Esophagus muscularis mucosa (tissue), 4 donors: ENCODE data around the gene AK3. TPM values are rescaled to one million over a fixed set of nuclear protein-coding genes. Genes with fewer than 3 reads are reported as not detected.

Experiments used
- DNase-seq: peaks from one replicate; pipeline ENCODE4 v3.0.0-alpha.2; 2017; ENCODE audit errors: extremely low spot score
- H3K27ac ChIP-seq, 4 donors: fragments of 200-600 bp; sonication (generic); replicated peaks in 1 of 4; 1 replicate in 3 of 4; 2 replicates in 1 of 4; pipeline ENCODE4 v1.5.1; 2016 to 2019; ENCODE audit warnings: mild to moderate bottlenecking in 1 of 4
- H3K27me3 ChIP-seq, 4 donors: fragments of 200-600 bp; sonication (generic); one replicate each; pipeline versions ENCODE4 v1.5.1 to v1.6.0; 2016 to 2019
- H3K36me3 ChIP-seq, 4 donors: fragments of 200-600 bp; sonication (generic); one replicate each; pipeline ENCODE4 v1.5.1; 2016 to 2019
- H3K4me1 ChIP-seq, 4 donors: fragments of 200-600 bp; sonication (generic); one replicate each; pipeline ENCODE4 v1.5.1; 2016 to 2019
- H3K4me3 ChIP-seq, 4 donors: fragments of 200-600 bp; sonication (generic); 1 replicate in 2 of 4; 2 replicates in 2 of 4; pipeline ENCODE4 v1.5.1; 2016 to 2019; ENCODE audit warnings: mild to moderate bottlenecking in 4 of 4, moderate library complexity in 1 of 4
- H3K9me3 ChIP-seq, 4 donors: fragments of 200-600 bp; sonication (generic); 1 replicate in 3 of 4; 2 replicates in 1 of 4; pipeline ENCODE4 v1.5.1; 2016 to 2019
- CTCF ChIP-seq, 3 experiments: fragments of 200-600 bp in 2 of 3; fragments of 450-650 bp in 1 of 3; sonication (generic) in 2 of 3; IDR thresholded peaks; one replicate each; pipeline ENCODE4 v1.5.1; 2017 to 2019; ENCODE audit warnings: antibody characterized with exemption in 3 of 3, mild to moderate bottlenecking in 2 of 3, moderate library complexity in 1 of 3
- EP300 ChIP-seq: sonication (generic); formaldehyde crosslinking; IDR thresholded peaks from one replicate; pipeline ENCODE4 v1.6.1; 2017; ENCODE audit warnings: antibody characterized with exemption
- POLR2A ChIP-seq: fragments of 450-650 bp; IDR thresholded peaks from one replicate; pipeline ENCODE4 v1.6.1; 2017; ENCODE audit warnings: antibody characterized with exemption, moderate library complexity, mild to moderate bottlenecking, low read depth
- POLR2AphosphoS5 ChIP-seq, 2 donors: sonication (generic); formaldehyde crosslinking; IDR thresholded peaks; one replicate each; pipeline ENCODE4 v1.6.1; 2017; ENCODE audit warnings: antibody characterized with exemption in 2 of 2
- WGBS: methylation state at CpG from one replicate; pipeline ENCODE4 v1.1.5; 2018; 5-methylcytosine and 5-hydroxymethylcytosine counted together
- intact Hi-C: fragments of 100-400 bp; cut with DNase I; formaldehyde crosslinking; loops from one replicate; pipeline ENCODE4 v1.15.1; 2023
- total RNA-seq, 4 donors: library from RNA; depleted of rRNA; stranded (reverse); fragments of >200 nt; gene quantifications; one replicate each; pipeline versions ENCODE4 v1.1.0 to v1.2.1, GENCODE V29; 2016

The AK3 gene
- total RNA-seq, 4 donors from 2014 or later, result 90.0 to 129 (median 118) TPM

- intact Hi-C loops, result no loop called here
- no peak for DNase-seq
- H3K4me3 ChIP-seq, result no peak overlapping the region
- no peaks in the 10 kb centered on the region for H3K27me3 ChIP-seq
- H3K4me1 ChIP-seq, result peaks cover 20 to 99% (median 72%) of the 10 kb centered on the region in 4 donors
- WGBS, result 88% methylated on average over 1 of the region's 1 CpG
- no peaks in the 10 kb centered on the region for H3K9me3 ChIP-seq
- peaks cover 9 to 62% (median 33%) of the 10 kb centered on the region in 4 donors for H3K36me3 ChIP-seq
- no peak for TF ChIP-seq CTCF (IDR thresholded peaks at IDR 0.05)
- TF ChIP-seq POLR2A, result no peak
- TF ChIP-seq EP300, result no peak
- TF ChIP-seq POLR2AphosphoS5 (IDR thresholded peaks at IDR 0.05), result no peak
- peak overlapping the region in 3 of 4 donors; percentile 7 to 68 (median 23) for H3K27ac ChIP-seq
Observed at GRCh38 chr9:4689687-4690104, 51.3 kb downstream of the AK3 start.

GRCh38 chr9:4689021-4689420 is 52.0 kb downstream of the AK3 start:
- intact Hi-C loops, result no loop called here
- H3K36me3 ChIP-seq, result peaks cover 9 to 56% (median 31%) of the 10 kb centered on the region in 4 donors
- DNase-seq, result no peak

GRCh38 chr9:4686584-4686983 is 54.4 kb downstream of the AK3 start:
- peaks cover 24 to 100% (median 88%) of the 10 kb centered on the region in 4 donors for H3K4me1 ChIP-seq
- H3K4me3 ChIP-seq, result peak overlapping the region in 1 of 4 donors; percentile 9
- intact Hi-C loops, result no loop called here
- 37% methylated on average over 1 of the region's 1 CpG for WGBS
- H3K27me3 ChIP-seq, result no peaks in the 10 kb centered on the region
- H3K9me3 ChIP-seq, result no peaks in the 10 kb centered on the region
- no peak for DNase-seq
- peak overlapping the region; percentile 49 to 68 (median 64) for H3K27ac ChIP-seq
- H3K36me3 ChIP-seq, result peaks cover 9 to 41% (median 29%) of the 10 kb centered on the region in 4 donors
- no peak for TF ChIP-seq POLR2A
- no peak for TF ChIP-seq CTCF (IDR thresholded peaks at IDR 0.05)
- TF ChIP-seq POLR2AphosphoS5 (IDR thresholded peaks at IDR 0.05), result no peak
- no peak for TF ChIP-seq EP300

More at GRCh38 chr9:4689021-4689420, 52.0 kb downstream of the AK3 start:
- H3K4me1 ChIP-seq, result peaks cover 20 to 100% (median 76%) of the 10 kb centered on the region in 4 donors
- H3K27ac ChIP-seq, result peak overlapping the region in 3 of 4 donors; percentile 23 to 68 (median 64)
- TF ChIP-seq CTCF (IDR thresholded peaks at IDR 0.05), result no peak
- TF ChIP-seq EP300, result no peak
- TF ChIP-seq POLR2A, result no peak
- TF ChIP-seq POLR2AphosphoS5 (IDR thresholded peaks at IDR 0.05), result no peak
- no peaks in the 10 kb centered on the region for H3K9me3 ChIP-seq
- WGBS, result 78% methylated on average over 2 of the region's 2 CpGs
- H3K4me3 ChIP-seq, result no peak overlapping the region
- no peaks in the 10 kb centered on the region for H3K27me3 ChIP-seq

- DNase-seq, result no peak
- Histone ChIP-seq H3K4me1 (peaks cover 27 to 100% (median 88%) of the 10 kb centered on the region in 4 donors), H3K4me3 (no peak overlapping the region), H3K27me3 (no peaks in the 10 kb centered on the region), H3K27ac (peak overlapping the region; percentile 49 to 68 (median 64)), H3K36me3 (peaks cover 9 to 36% (median 26%) of the 10 kb centered on the region in 4 donors), H3K9me3 (no peaks in the 10 kb centered on the region)
- WGBS, result 87% methylated on average over 4 of the region's 4 CpGs
- intact Hi-C loops, result no loop called here
- no peak for TF ChIP-seq POLR2A
- no peak for TF ChIP-seq CTCF (IDR thresholded peaks at IDR 0.05)
- TF ChIP-seq EP300, result no peak
- no peak for TF ChIP-seq POLR2AphosphoS5 (IDR thresholded peaks at IDR 0.05)
Observed at GRCh38 chr9:4686112-4686511, 54.9 kb downstream of the AK3 start.

- no peaks in the 10 kb centered on the region for H3K9me3 ChIP-seq
Observed at GRCh38 chr9:4684820-4685219, 56.2 kb downstream of the AK3 start.

More at GRCh38 chr9:4684820-4685219, 56.2 kb downstream of the AK3 start:
- no peak for DNase-seq
- no peak overlapping the region for H3K4me3 ChIP-seq
- peaks cover 8 to 26% (median 16%) of the 10 kb centered on the region in 4 donors for H3K36me3 ChIP-seq
- H3K27ac ChIP-seq, result peak overlapping the region; percentile 49 to 68 (median 64)
- intact Hi-C loops, result no loop called here
- TF ChIP-seq EP300 (no peak), POLR2A (no peak), CTCF (IDR thresholded peaks at IDR 0.05) (no peak), POLR2AphosphoS5 (IDR thresholded peaks at IDR 0.05) (no peak)
- H3K27me3 ChIP-seq, result no peaks in the 10 kb centered on the region
- WGBS, result 57% methylated on average over 4 of the region's 4 CpGs
- peaks cover 30 to 92% (median 85%) of the 10 kb centered on the region in 4 donors for H3K4me1 ChIP-seq
